HepG2 (cell line): ENCODE results near the gene TGM4. TPM values are rescaled to one million over a fixed set of nuclear protein-coding genes. Genes with fewer than 3 reads are reported as not detected.

ENCODE experiments used
- KLF6 ChIP-seq: IDR thresholded peaks from 2 replicates; pipeline ENCODE4 v1.8.0; 2016; ENCODE audit warnings: missing biosample characterization, missing genetic modification reagents
- MTF2 ChIP-seq: sonication (generic); formaldehyde crosslinking; IDR thresholded peaks from 2 replicates; pipeline ENCODE4 v1.5.0; 2020; ENCODE audit warnings: missing genetic modification reagents, borderline replicate concordance
- PHF21A ChIP-seq: sonication (generic); formaldehyde crosslinking; IDR thresholded peaks from 2 replicates; pipeline ENCODE4 v1.5.0; 2020; ENCODE audit warnings: mild to moderate bottlenecking, missing genetic modification reagents
- POLR2G ChIP-seq: fragments of 200-400 bp; formaldehyde crosslinking; IDR thresholded peaks from 2 replicates; pipeline ENCODE4 v1.6.1; 2018; ENCODE audit warnings: mild to moderate bottlenecking, low read depth, low read length, moderate library complexity
- TAF1 ChIP-seq: sonication (generic); formaldehyde crosslinking; IDR thresholded peaks from 2 replicates; pipeline ENCODE4 v1.4.0; 2020; ENCODE audit warnings: missing genetic modification reagents
- ZFP37 ChIP-seq: sonication (generic); formaldehyde crosslinking; IDR thresholded peaks from 2 replicates; pipeline ENCODE4 v1.4.0; 2020; ENCODE audit warnings: missing genetic modification reagents, borderline replicate concordance
- ZFP90 ChIP-seq: sonication (generic); formaldehyde crosslinking; IDR thresholded peaks from 2 replicates; pipeline ENCODE4 v1.8.0; 2022; ENCODE audit warnings: missing genetic modification reagents, mild to moderate bottlenecking, inconsistent platforms, borderline replicate concordance
- ZNF180 ChIP-seq: sonication (generic); formaldehyde crosslinking; IDR thresholded peaks from 2 replicates; pipeline ENCODE4 v1.4.0; 2020; ENCODE audit warnings: low read depth, missing genetic modification reagents, borderline replicate concordance
- ZNF333 ChIP-seq: sonication (generic); formaldehyde crosslinking; IDR thresholded peaks from 2 replicates; pipeline ENCODE4 v1.4.0; 2020; ENCODE audit warnings: mild to moderate bottlenecking, missing genetic modification reagents, borderline replicate concordance
- ZNF703 ChIP-seq: sonication (generic); formaldehyde crosslinking; IDR thresholded peaks from 2 replicates; pipeline ENCODE4 v1.5.1; 2020; ENCODE audit warnings: missing genetic modification reagents, mild to moderate bottlenecking, moderate library complexity, borderline replicate concordance
- ZSCAN30 ChIP-seq: sonication (generic); formaldehyde crosslinking; IDR thresholded peaks from 2 replicates; pipeline ENCODE4 v1.5.0; 2020; ENCODE audit warnings: mild to moderate bottlenecking, missing genetic modification reagents
- polyA plus RNA-seq, 8 experiments: library from polyadenylated mRNA; depleted of rRNA in 3 of 8; stranded (reverse) in 7 of 8; unstranded in 1 of 8; fragments of >200 nt; fragmentation: Illumina TruSeq in 4 of 8; extraction: Trizol in 4 of 8; gene quantifications; 2 replicates each; pipeline versions ENCODE4 v1.2.1 to v1.2.3, GENCODE V29; 2011 to 2016; ENCODE audit warnings: low read depth in 4 of 8, missing spikeins in 1 of 8, mixed read lengths in 1 of 8; ENCODE audit not compliant: insufficient read depth in 1 of 8
- total RNA-seq, 5 experiments: library from RNA; depleted of rRNA; stranded (reverse); fragments of >200 nt; fragmentation: Illumina TruSeq; extraction: Trizol; gene quantifications; 2 replicates each; pipeline ENCODE4 v1.2.3, GENCODE V29; 2016; ENCODE audit warnings: low read depth in 1 of 5
- TF ChIP-seq, protein P1 (sequence below): IDR thresholded peaks from 2 replicates; pipeline ENCODE4 v1.6.1; 2016; ENCODE audit warnings: low read depth, missing genetic modification reagents, missing compliant biosample characterization
- TF ChIP-seq, protein P2 (sequence below): sonication (generic); formaldehyde crosslinking; IDR thresholded peaks from 2 replicates; pipeline ENCODE4 v1.4.0; 2020; ENCODE audit warnings: missing genetic modification reagents
- TF ChIP-seq, protein P3 (sequence below): sonication (generic); formaldehyde crosslinking; IDR thresholded peaks from 2 replicates; pipeline ENCODE4 v1.5.1; 2020; ENCODE audit warnings: missing genetic modification reagents, mild to moderate bottlenecking, borderline replicate concordance

The TGM4 gene
- total and polyA plus RNA-seq, 2 of the 13 experiments (the other 11 are each of a cell fraction or from before 2014, with no cell fraction given), result 0.07 to 0.15 TPM

DNA sequence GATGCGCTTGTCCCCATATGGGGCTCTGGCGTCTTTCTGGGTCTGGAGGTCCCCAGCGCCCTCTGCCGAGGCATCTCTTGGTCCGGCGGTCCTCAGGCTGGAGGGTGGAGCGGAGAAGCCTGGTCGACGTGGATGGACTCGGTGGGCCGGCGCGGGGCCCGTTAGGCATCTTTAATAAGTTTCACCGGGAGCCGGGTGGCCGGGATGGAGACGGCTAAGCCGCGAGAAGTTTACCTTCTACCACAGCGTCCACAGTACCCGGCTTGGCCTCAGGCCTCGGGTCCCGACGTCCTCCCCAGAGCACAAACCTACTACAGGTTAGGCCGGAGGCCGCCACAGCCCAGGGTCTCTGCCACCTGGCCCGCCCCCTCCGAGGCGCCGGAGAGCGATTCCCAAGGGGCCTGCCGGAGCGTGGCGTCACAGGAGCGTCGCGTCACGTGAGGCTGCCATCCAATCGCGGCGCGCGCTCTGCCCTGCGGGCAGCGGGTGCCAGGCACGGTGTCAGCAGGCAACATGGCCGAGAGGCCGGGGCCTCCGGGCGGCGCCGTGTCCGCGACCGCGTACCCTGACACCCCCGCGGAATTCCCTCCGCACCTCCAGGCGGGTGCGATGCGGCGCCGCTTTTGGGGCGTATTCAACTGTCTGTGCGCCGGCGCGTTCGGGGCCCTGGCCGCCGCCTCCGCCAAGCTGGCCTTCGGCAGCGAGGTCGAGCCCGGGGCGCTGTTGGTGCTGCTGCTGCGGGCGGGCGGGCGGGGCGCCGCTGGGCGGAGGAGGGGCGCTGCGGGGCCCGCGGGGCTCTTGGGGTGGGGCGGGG lies 12.8 kb upstream of the TGM4 start, which contains the start of gene TMEM42 (continued):
- TF ChIP-seq ZSCAN30 (CRISPR knock-in tag) (peak; percentile 74; the same call in 1 of the 2 replicates), MTF2 (CRISPR knock-in tag) (no peak), ZNF333 (CRISPR knock-in tag) (peak; percentile 79; the same call in 1 of the 2 replicates), ZFP37 (CRISPR knock-in tag) (peak; percentile 63; the same call in 1 of the 2 replicates), ZFP90 (0 out of 2 replicates have a peak, but pooled peaks have one; percentile 35), POLR2G (peak; percentile 94), TAF1 (peak; percentile 82), PHF21A (CRISPR knock-in tag) (peak; percentile 55; the same call in 1 of the 2 replicates), KLF6 (CRISPR knock-in tag) (peak; percentile 55; the same call in 1 of the 2 replicates), ZNF703 (no peak), ZNF180 (CRISPR knock-in tag) (no peak)
- TF ChIP-seq, protein P1, sequence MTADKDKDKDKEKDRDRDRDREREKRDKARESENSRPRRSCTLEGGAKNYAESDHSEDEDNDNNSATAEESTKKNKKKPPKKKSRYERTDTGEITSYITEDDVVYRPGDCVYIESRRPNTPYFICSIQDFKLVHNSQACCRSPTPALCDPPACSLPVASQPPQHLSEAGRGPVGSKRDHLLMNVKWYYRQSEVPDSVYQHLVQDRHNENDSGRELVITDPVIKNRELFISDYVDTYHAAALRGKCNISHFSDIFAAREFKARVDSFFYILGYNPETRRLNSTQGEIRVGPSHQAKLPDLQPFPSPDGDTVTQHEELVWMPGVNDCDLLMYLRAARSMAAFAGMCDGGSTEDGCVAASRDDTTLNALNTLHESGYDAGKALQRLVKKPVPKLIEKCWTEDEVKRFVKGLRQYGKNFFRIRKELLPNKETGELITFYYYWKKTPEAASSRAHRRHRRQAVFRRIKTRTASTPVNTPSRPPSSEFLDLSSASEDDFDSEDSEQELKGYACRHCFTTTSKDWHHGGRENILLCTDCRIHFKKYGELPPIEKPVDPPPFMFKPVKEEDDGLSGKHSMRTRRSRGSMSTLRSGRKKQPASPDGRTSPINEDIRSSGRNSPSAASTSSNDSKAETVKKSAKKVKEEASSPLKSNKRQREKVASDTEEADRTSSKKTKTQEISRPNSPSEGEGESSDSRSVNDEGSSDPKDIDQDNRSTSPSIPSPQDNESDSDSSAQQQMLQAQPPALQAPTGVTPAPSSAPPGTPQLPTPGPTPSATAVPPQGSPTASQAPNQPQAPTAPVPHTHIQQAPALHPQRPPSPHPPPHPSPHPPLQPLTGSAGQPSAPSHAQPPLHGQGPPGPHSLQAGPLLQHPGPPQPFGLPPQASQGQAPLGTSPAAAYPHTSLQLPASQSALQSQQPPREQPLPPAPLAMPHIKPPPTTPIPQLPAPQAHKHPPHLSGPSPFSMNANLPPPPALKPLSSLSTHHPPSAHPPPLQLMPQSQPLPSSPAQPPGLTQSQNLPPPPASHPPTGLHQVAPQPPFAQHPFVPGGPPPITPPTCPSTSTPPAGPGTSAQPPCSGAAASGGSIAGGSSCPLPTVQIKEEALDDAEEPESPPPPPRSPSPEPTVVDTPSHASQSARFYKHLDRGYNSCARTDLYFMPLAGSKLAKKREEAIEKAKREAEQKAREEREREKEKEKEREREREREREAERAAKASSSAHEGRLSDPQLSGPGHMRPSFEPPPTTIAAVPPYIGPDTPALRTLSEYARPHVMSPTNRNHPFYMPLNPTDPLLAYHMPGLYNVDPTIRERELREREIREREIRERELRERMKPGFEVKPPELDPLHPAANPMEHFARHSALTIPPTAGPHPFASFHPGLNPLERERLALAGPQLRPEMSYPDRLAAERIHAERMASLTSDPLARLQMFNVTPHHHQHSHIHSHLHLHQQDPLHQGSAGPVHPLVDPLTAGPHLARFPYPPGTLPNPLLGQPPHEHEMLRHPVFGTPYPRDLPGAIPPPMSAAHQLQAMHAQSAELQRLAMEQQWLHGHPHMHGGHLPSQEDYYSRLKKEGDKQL, result no peak
- TF ChIP-seq, protein P2, sequence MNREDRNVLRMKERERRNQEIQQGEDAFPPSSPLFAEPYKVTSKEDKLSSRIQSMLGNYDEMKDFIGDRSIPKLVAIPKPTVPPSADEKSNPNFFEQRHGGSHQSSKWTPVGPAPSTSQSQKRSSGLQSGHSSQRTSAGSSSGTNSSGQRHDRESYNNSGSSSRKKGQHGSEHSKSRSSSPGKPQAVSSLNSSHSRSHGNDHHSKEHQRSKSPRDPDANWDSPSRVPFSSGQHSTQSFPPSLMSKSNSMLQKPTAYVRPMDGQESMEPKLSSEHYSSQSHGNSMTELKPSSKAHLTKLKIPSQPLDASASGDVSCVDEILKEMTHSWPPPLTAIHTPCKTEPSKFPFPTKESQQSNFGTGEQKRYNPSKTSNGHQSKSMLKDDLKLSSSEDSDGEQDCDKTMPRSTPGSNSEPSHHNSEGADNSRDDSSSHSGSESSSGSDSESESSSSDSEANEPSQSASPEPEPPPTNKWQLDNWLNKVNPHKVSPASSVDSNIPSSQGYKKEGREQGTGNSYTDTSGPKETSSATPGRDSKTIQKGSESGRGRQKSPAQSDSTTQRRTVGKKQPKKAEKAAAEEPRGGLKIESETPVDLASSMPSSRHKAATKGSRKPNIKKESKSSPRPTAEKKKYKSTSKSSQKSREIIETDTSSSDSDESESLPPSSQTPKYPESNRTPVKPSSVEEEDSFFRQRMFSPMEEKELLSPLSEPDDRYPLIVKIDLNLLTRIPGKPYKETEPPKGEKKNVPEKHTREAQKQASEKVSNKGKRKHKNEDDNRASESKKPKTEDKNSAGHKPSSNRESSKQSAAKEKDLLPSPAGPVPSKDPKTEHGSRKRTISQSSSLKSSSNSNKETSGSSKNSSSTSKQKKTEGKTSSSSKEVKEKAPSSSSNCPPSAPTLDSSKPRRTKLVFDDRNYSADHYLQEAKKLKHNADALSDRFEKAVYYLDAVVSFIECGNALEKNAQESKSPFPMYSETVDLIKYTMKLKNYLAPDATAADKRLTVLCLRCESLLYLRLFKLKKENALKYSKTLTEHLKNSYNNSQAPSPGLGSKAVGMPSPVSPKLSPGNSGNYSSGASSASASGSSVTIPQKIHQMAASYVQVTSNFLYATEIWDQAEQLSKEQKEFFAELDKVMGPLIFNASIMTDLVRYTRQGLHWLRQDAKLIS (CRISPR knock-in tag), result no peak
- TF ChIP-seq, protein P3, sequence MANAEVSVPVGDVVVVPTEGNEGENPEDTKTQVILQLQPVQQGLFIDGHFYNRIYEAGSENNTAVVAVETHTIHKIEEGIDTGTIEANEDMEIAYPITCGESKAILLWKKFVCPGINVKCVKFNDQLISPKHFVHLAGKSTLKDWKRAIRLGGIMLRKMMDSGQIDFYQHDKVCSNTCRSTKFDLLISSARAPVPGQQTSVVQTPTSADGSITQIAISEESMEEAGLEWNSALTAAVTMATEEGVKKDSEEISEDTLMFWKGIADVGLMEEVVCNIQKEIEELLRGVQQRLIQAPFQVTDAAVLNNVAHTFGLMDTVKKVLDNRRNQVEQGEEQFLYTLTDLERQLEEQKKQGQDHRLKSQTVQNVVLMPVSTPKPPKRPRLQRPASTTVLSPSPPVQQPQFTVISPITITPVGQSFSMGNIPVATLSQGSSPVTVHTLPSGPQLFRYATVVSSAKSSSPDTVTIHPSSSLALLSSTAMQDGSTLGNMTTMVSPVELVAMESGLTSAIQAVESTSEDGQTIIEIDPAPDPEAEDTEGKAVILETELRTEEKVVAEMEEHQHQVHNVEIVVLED (CRISPR knock-in tag), result peak; percentile 89
